ENCODE data around the gene NANP. TPM values are rescaled to one million over a fixed set of nuclear protein-coding genes. Genes with fewer than 3 reads are reported as not detected.
"Not testable (repeated sequence)": the region's sequence is repeated elsewhere in the genome, so short reads cannot be mapped to it uniquely, and the experiment has no call there.

The NANP gene
- polyA plus RNA-seq, 1 of the 3 experiments (the other 2 are of a cell fraction), result 1.9 TPM

DNA sequence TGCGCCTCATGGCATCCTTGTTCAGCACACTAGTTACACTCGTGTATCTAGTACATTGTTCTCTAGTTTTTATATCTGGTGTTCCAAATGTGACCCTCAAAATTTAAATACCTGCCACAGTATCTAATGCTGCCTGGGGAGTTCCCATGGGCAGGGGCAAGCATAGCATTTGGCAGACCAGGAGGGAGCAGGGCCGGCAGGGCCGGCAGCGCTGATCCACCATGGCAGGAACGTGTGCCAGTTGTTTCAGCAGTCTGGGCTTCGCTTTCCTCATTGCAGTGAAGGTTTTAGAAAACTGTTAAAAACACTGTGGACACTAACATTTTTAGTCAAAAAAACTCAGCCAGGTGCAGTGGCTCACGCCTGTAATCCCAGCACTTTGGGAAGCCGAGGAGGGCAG is 19.2 kb downstream of the NANP start (continued):
- TF ChIP-seq ELF1 (IDR thresholded peaks at IDR 0.05) (no peak), RCOR1 (IDR thresholded peaks at IDR 0.05; ENCODE audit: low read length) (no peak)
- TF ChIP-seq, protein P1, sequence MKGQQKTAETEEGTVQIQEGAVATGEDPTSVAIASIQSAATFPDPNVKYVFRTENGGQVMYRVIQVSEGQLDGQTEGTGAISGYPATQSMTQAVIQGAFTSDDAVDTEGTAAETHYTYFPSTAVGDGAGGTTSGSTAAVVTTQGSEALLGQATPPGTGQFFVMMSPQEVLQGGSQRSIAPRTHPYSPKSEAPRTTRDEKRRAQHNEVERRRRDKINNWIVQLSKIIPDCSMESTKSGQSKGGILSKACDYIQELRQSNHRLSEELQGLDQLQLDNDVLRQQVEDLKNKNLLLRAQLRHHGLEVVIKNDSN (IDR thresholded peaks at IDR 0.05; ENCODE audit: borderline replicate concordance, low read depth), result no peak

- H3K4me2 ChIP-seq; DNase-seq; H3K9me3 ChIP-seq; POLR2A ChIA-PET; H3K4me3 ChIP-seq (ENCODE audit: low read depth in 2 of 2, low read length in 1 of 2); H3F3A ChIP-seq (replicated peaks; ENCODE audit: insufficient read depth); H3K79me2 ChIP-seq (ENCODE audit: insufficient read depth); H2AFZ ChIP-seq (ENCODE audit: low read depth); H3K27ac ChIP-seq (ENCODE audit: low read depth in 2 of 2, low read length in 1 of 2); H3K9ac ChIP-seq; H4K20me1 ChIP-seq (ENCODE audit: insufficient read depth); H3K36me3 ChIP-seq (replicated peaks in 1 of 2; ENCODE audit: control insufficient read depth in 1 of 2, insufficient read depth in 2 of 2, low read length in 1 of 2); H3K27me3 ChIP-seq (ENCODE audit: insufficient read depth); H3K4me1 ChIP-seq (ENCODE audit: control insufficient read depth in 1 of 2, insufficient read depth in 2 of 2, low read depth in 1 of 2, low read length in 1 of 2); CTCF ChIA-PET; H3K9me2 ChIP-seq: not testable (repeated sequence)
- WGBS (ENCODE audit: low lambda C conversion rate), result 92% methylated on average over 7 of the region's 9 CpGs
Measured at GRCh38 chr20:25602914-25603309, 20.9 kb downstream of the NANP start.

DNA sequence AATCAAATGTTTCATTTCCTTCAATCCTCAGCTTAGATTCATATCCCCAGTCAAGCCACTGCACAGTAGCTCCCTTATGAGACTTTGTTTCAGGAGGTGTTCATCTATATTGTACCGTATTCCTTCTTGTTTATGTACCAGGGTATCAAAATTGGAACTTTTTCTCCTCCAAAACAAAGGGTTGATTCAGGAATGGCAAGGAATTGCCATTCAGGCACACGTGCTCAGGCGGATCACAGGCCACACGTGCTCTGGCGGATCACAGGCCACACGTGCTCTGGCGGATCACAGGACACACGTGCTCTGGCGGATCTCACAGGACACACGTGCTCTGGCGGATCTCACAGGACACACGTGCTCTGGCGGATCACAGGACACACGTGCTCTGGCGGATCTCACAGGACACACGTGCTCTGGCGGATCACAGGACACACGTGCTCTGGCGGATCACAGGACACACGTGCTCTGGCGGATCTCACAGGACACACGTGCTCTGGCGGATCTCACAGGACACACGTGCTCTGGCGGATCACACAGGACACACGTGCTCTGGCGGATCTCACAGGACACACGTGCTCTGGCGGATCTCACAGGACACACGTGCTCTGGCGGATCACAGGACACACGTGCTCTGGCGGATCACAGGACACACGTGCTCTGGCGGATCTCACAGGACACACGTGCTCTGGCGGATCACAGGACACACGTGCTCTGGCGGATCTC is 21.5 kb downstream of the NANP start:
- H3K36me3 ChIP-seq (replicated peaks in 1 of 2; ENCODE audit: control insufficient read depth in 1 of 2, insufficient read depth in 2 of 2, low read length in 1 of 2); H2AFZ ChIP-seq (ENCODE audit: low read depth); H3K9ac ChIP-seq; H3K4me1 ChIP-seq (ENCODE audit: control insufficient read depth in 1 of 2, insufficient read depth in 2 of 2, low read depth in 1 of 2, low read length in 1 of 2); H3K4me3 ChIP-seq (ENCODE audit: low read depth in 2 of 2, low read length in 1 of 2); H3K4me2 ChIP-seq; H3K27me3 ChIP-seq (ENCODE audit: insufficient read depth); H3K9me2 ChIP-seq; H3K79me2 ChIP-seq (ENCODE audit: insufficient read depth); POLR2A ChIA-PET; CTCF ChIA-PET; DNase-seq; H3K27ac ChIP-seq (ENCODE audit: low read depth in 2 of 2, low read length in 1 of 2); H3F3A ChIP-seq (replicated peaks; ENCODE audit: insufficient read depth); H4K20me1 ChIP-seq (ENCODE audit: insufficient read depth); H3K9me3 ChIP-seq: not testable (repeated sequence)
- 93% methylated on average over 11 of the region's 39 CpGs for WGBS (ENCODE audit: low lambda C conversion rate)

DNA sequence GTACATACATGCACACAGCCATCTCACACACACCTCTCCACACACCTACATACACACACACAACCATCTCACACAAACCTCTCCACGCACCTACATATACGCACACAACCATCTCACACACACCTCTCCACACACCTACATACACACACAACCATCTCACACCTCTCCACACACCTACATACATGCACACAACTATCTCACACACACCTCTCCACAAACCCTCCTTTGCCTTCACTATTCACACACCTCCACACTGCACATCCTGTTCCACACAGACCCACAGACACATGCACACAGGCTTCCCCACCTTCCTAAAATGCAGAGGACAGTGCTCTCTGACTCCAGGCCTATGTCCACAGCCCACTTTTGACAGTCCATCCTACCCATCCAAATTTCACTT is 22.2 kb downstream of the NANP start:
- no peaks in the 10 kb centered on the region for H3K36me3 ChIP-seq (replicated peaks in 1 of 2; ENCODE audit: control insufficient read depth in 1 of 2, insufficient read depth in 2 of 2, low read length in 1 of 2)
- WGBS (ENCODE audit: low lambda C conversion rate), result 74% methylated on average over 2 of the region's 2 CpGs
- ChIA-PET POLR2A (no interaction called here), CTCF (no interaction called here)
- H3K27ac ChIP-seq (ENCODE audit: low read depth in 2 of 2, low read length in 1 of 2), result no peak overlapping the region
- H3K27me3 ChIP-seq (ENCODE audit: insufficient read depth), result no peaks in the 10 kb centered on the region
- no peak for DNase-seq
- H3K4me3 ChIP-seq (ENCODE audit: low read depth in 2 of 2, low read length in 1 of 2), result no peak overlapping the region
- TF ChIP-seq RCOR1 (IDR thresholded peaks at IDR 0.05; ENCODE audit: low read length) (no peak), PBX3 (IDR thresholded peaks at IDR 0.05) (no peak), CHD2 (IDR thresholded peaks at IDR 0.05; ENCODE audit: low read length, partially characterized antibody) (no peak), RFX5 (IDR thresholded peaks at IDR 0.05; ENCODE audit: low read length) (no peak)
- no peak overlapping the region for H2AFZ ChIP-seq (ENCODE audit: low read depth)
- H3K79me2 ChIP-seq (ENCODE audit: insufficient read depth), result no peaks in the 10 kb centered on the region
- no peaks in the 10 kb centered on the region for H3K9me3 ChIP-seq
- H3K9me2 ChIP-seq, result no peaks in the 10 kb centered on the region
- H3K4me2 ChIP-seq, result no peak overlapping the region
- H3K4me1 ChIP-seq (ENCODE audit: control insufficient read depth in 1 of 2, insufficient read depth in 2 of 2, low read depth in 1 of 2, low read length in 1 of 2), result peaks cover 0 to 4% of the 10 kb centered on the region in 2 experiments; a peak in 1 of 4 replicates
- H3K9ac ChIP-seq, result no peak overlapping the region
- H3F3A ChIP-seq (replicated peaks; ENCODE audit: insufficient read depth), result no peaks in the 10 kb centered on the region
- H4K20me1 ChIP-seq (ENCODE audit: insufficient read depth), result no peaks in the 10 kb centered on the region

Measured in SK-N-SH (cell line).